Stimulated activated CD4-positive, alpha-beta T cell treated with anti-CD3 and anti-CD28 coated beads, Interleukin-12 subunit alpha, Interleukin-12 subunit beta, amount 100 ng/mL, for 24 hours (primary cell): ENCODE results near the gene SEMA6B.

ENCODE experiments used
- DNase-seq, 2 experiments: peaks; one replicate each; pipeline ENCODE4 v3.0.0-alpha.2; 2020; ENCODE audit warnings: low read depth in 2 of 2

The SEMA6B gene

DNA sequence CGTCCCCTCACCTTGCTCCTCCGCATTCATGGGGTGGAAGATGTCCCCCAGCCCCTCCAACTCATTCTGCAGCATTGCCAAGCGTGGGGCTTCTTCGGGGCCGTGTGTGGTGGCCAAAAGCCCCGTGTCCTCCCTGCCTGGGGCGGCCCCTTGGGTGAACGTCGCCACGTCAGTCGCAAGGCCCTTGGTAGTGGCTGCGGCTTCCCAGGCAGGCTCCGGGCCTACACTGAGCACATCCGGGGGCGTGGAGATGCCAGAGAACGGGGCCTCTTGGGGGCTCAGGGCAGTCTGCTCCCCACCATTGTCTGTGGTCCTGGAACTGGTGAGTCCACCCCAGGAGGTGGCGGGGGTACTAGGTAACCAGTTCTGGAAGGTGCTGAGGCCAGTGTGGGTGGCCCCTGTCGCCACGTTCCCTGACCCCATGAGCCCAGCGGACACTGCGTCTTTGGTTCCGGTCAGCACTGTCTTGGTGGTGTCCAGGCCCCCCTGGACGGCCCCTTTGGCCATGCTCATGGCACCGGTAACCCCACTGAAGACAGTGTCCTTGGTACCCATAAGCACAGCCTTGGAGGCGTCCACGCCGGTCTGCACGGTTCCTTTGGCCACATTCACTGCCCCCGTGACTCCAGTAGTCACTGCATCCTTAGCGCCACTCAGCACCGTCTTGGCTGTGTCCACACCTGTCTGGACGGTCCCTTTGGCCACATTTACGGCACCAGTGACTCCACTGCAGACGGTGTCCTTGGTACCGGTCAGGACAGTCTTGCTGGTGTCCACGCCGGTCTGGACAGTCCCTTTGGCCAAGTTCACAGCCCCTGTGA, 48.8 kb downstream of the SEMA6B start:
- no peak for DNase-seq

GRCh38 chr19:4508698-4509097, 50.8 kb downstream of the SEMA6B start:
- no peak for DNase-seq

- no peak for DNase-seq
Observed at GRCh38 chr19:4507804-4508203, 51.7 kb downstream of the SEMA6B start.

DNA sequence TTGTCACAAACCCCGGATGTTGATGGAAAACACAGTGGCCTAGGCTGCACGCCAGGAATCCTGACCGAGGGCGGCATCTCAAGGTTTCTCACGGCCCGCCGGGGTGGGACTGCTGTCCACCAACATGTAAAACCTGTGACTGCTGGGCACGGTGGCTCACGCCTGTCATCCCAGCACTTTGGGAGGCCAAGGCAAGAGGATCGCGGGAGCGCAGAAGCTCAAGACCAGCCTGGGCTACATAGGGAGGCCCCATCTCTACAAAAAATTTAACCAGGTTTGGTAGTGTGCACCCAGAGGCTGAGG, 52.4 kb downstream of the SEMA6B start:
- DNase-seq: no peak

DNA sequence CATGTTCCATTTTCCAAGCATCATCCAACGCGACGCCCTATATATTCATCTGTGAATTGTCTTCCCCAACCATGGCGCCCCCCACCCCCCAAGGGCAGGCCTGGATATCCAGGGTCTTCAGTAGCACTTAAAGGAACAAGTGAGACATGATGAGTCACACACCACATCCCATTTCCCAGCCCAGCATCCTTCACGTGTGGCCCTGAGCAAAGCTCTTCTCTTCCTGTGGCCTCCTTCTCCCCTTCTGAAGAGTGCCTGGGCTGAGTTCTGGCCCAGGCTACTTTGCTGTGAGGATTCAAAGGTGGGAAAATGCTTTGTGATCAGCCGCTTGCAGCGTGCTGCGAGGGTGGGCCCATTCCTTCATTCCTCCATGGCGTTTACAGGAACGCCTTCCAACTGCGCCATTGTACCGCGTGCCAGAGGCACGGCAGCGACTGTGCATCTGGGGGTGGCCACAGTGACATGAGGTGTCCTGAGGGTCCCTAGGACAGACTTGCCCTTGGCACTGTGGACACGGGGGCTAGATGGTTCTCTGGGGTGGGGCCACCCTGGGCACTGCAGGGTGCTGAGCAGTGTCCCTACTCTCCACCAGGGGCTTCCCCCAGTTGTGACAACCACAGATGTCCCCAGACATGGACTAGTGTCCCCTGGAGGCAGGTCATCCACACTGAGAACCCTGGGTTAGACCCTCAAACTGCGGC, 52.9 kb downstream of the SEMA6B start:
- no peak for DNase-seq

GRCh38 chr19:4505570-4506448, 53.7 kb downstream of the SEMA6B start:
- no peak for DNase-seq

GRCh38 chr19:4504891-4505569, 54.5 kb downstream of the SEMA6B start:
- no peak for DNase-seq

GRCh38 chr19:4504297-4504701, 55.2 kb downstream of the SEMA6B start:
- DNase-seq: no peak

DNA sequence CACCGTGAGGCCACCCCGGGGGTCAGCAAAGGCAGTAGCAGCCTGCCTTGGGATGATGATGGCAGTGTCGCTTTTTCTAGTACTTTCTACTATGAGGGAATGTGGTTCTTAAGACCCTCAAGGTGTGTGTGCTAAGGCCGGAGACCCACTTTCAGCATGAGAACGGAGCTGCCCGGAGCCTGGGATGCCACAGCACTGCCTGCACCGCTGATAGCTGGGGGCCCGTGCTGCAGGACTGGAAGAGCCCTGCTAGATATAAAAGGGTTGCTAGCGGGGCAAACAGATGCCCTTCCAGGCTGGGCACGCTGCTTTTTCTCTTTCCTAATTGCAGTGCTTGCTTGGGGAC, 55.7 kb downstream of the SEMA6B start:
- DNase-seq: no peak

- DNase-seq: no peak
Observed at GRCh38 chr19:4503132-4503824, 56.2 kb downstream of the SEMA6B start.

DNA sequence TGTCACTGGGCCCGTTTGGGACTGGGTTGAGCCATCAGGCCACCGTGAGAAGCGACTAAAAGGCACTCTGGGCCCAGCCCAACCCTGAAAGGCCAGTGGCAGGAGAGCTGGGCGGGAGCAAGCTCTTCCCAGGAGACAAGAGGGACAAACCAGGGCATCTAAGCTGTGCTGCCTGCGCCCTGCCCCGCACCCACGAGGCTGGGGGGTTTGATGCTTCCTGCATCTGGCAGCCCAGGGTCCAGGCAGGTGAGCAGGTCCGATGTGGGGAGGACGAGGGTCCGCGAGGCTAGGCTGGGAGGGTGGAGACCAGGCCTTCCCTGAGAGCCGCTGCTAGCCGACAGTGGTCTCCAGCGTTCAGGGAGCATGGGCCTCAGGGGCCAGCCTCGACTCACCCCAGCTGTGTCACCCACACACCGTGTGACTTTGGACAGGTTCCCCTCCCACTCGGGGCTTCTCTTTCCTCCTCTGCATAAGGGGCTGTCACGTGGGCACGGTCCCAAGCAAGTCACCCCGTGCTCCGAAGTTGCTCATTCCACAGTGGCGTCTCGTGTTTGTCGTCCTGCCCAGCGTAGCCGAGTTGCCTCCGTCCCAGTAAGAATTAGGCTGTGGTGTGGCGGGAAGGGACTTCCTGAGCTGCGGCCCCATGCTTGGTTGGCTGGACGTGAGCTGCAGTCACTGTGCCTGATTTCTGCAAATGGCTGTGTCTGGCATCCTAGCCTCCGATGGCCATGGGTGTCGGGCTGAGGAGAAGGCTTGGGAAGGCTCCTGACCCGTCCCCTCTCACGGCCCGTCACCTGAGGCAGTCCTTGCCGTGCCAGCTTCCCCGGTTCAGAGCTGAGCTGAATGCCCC, 57.0 kb downstream of the SEMA6B start:
- no peak for DNase-seq

DNA sequence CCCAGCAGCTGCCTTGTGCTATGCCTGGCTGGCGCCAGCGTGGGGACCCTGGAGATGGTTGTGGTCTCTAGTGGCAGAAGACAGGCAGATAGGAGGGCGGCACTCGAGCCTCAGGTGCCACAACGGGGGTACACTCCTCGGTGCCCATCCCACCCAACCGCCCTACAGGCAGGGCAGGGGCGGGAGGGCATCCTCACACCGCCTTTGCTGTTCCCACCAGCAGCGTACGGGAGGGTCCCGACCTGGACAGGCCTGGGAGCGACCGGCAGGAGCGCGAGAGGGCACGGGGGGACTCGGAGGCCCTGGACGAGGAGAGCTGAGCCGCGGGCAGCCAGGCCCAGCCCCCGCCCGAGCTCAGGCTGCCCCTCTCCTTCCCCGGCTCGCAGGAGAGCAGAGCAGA, 57.8 kb downstream of the SEMA6B start:
- no peak for DNase-seq

- no peak for DNase-seq
Observed at GRCh38 chr19:4500841-4501591, 58.5 kb downstream of the SEMA6B start.

GRCh38 chr19:4499855-4500254, 59.6 kb downstream of the SEMA6B start:
- no peak for DNase-seq

DNA sequence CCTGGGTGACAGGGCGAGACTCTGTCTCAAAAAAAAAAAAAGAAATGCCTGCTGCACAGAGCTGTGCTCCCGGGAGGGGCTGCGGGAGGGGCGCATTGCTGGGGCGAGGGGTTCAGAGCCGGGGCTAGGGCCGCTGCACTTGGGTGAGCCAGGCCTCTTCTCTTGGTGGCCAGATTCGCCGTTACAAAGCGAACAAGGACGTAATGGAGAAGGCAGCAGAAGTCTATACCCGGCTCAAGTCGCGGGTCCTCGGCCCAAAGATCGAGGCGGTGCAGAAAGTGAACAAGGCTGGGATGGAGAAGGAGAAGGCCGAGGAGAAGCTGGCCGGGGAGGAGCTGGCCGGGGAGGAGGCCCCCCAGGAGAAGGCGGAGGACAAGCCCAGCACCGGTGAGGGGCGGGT, 60.2 kb downstream of the SEMA6B start:
- no peak for DNase-seq

DNA sequence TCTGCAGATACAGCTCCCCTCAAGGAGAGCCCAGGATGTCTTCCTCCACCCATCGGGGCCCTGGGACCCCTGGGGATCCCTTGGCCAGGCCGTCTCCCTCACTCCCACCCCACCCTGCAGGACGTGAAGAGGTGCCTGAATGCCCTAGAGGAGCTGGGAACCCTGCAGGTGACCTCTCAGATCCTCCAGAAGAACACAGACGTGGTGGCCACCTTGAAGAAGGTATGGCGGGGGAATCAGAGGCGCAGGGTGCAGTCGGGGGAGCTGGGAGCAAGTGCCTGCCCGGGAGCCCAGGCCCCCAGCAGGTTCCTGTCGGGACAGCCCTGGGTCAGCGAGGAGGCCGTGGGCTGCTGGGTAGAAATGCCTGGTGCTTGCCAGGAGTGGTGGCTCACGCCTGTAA, 60.8 kb downstream of the SEMA6B start:
- DNase-seq: no peak

GRCh38 chr19:4497770-4498389, 61.6 kb downstream of the SEMA6B start:
- no peak for DNase-seq

- DNase-seq: no peak
Observed at GRCh38 chr19:4496304-4496703, 63.2 kb downstream of the SEMA6B start.

- DNase-seq: no peak
Observed at GRCh38 chr19:4495471-4495870, 64.0 kb downstream of the SEMA6B start.
